H9 (cell line): ENCODE measurements around the gene DRGX. TPM values are rescaled to one million over a fixed set of nuclear protein-coding genes. Genes with fewer than 3 reads are reported as not detected.

Experiments used
- DNase-seq: peaks from one replicate; pipeline ENCODE4 v3.0.0-alpha.2; 2017
- H2AFZ ChIP-seq: one replicate; pipeline ENCODE4 v1.6.1; 2013; ENCODE audit warnings: mild to moderate bottlenecking, low read length, control low read depth, moderate library complexity
- H2AK5ac ChIP-seq: 2 replicates; pipeline ENCODE4 v1.6.1; 2013; ENCODE audit warnings: low read length, control low read depth, mixed read lengths; ENCODE audit not compliant: insufficient read length
- H2BK120ac ChIP-seq: one replicate; pipeline ENCODE4 v1.6.1; 2013; ENCODE audit warnings: low read depth, mild to moderate bottlenecking, low read length, control low read depth, inconsistent platforms; ENCODE audit not compliant: poor library complexity, severe bottlenecking
- H2BK12ac ChIP-seq: 2 replicates; pipeline ENCODE4 v1.6.1; 2013; ENCODE audit warnings: low read length, control low read depth, mixed read lengths, low read depth; ENCODE audit not compliant: insufficient read length
- H2BK15ac ChIP-seq: 2 replicates; pipeline ENCODE4 v1.6.1; 2013; ENCODE audit warnings: low read depth, low read length, control low read depth
- H2BK20ac ChIP-seq: one replicate; pipeline ENCODE4 v1.6.1; 2013; ENCODE audit warnings: low read depth, mild to moderate bottlenecking, low read length, control low read depth, inconsistent platforms; ENCODE audit not compliant: poor library complexity, severe bottlenecking
- H2BK5ac ChIP-seq: 2 replicates; pipeline ENCODE4 v1.6.1; 2013; ENCODE audit warnings: low read length, control low read depth, mixed read lengths; ENCODE audit not compliant: insufficient read length
- H3K14ac ChIP-seq: 2 replicates; pipeline ENCODE4 v1.6.1; 2013; ENCODE audit warnings: low read length, control low read depth; ENCODE audit not compliant: insufficient read depth
- H3K18ac ChIP-seq: 2 replicates; pipeline ENCODE4 v1.6.1; 2013; ENCODE audit warnings: low read depth, mild to moderate bottlenecking, mixed read lengths, low read length, control low read depth; ENCODE audit not compliant: insufficient read length
- H3K23ac ChIP-seq: 2 replicates; pipeline ENCODE4 v1.6.1; 2013; ENCODE audit warnings: low read length, control low read depth, mixed read lengths, low read depth; ENCODE audit not compliant: insufficient read length
- H3K23me2 ChIP-seq: 2 replicates; pipeline ENCODE4 v1.6.1; 2013; ENCODE audit warnings: low read depth, mild to moderate bottlenecking, mixed read lengths, low read length, control low read depth; ENCODE audit not compliant: insufficient read length, poor library complexity, severe bottlenecking
- H3K27ac ChIP-seq: 2 replicates; pipeline ENCODE4 v1.5.1; 2013; ENCODE audit warnings: low read length, control low read depth, mixed read lengths, low read depth; ENCODE audit not compliant: insufficient read length
- H3K27me3 ChIP-seq: 2 replicates; pipeline ENCODE4 v1.6.1; 2013; ENCODE audit warnings: low read length, control low read depth, inconsistent platforms; ENCODE audit not compliant: insufficient read depth
- H3K4ac ChIP-seq: 2 replicates; pipeline ENCODE4 v1.6.1; 2013; ENCODE audit warnings: low read depth, mild to moderate bottlenecking, control low read depth, inconsistent platforms, low read length, moderate library complexity
- H3K4me1 ChIP-seq: 2 replicates; pipeline ENCODE4 v1.6.1; 2013; ENCODE audit warnings: low read length, control low read depth, inconsistent platforms; ENCODE audit not compliant: insufficient read depth
- H3K4me2 ChIP-seq: 2 replicates; pipeline ENCODE4 v1.6.1; 2013; ENCODE audit warnings: low read length, control low read depth, mixed read lengths; ENCODE audit not compliant: insufficient read length, insufficient read depth
- H3K56ac ChIP-seq: 2 replicates; pipeline ENCODE4 v1.6.1; 2013; ENCODE audit warnings: low read depth, mild to moderate bottlenecking, mixed read lengths, low read length, control low read depth; ENCODE audit not compliant: insufficient read length
- H3K79me1 ChIP-seq: 2 replicates; pipeline ENCODE4 v1.6.1; 2013; ENCODE audit warnings: low read depth, mild to moderate bottlenecking, moderate library complexity, low read length, control low read depth, inconsistent platforms; ENCODE audit not compliant: insufficient read depth, poor library complexity, severe bottlenecking
- H3K79me2 ChIP-seq: 2 replicates; pipeline ENCODE4 v1.6.1; 2013; ENCODE audit warnings: low read length, control low read depth, inconsistent platforms; ENCODE audit not compliant: insufficient read depth
- H3K9ac ChIP-seq: 2 replicates; pipeline ENCODE4 v1.6.1; 2013; ENCODE audit warnings: low read length, control low read depth, mixed read lengths; ENCODE audit not compliant: insufficient read length; ENCODE audit errors: extremely low read depth
- H3K9me3 ChIP-seq: one replicate; pipeline ENCODE4 v1.6.1; 2013; ENCODE audit warnings: low read depth, low read length, inconsistent platforms; ENCODE audit not compliant: control insufficient read depth
- H3T11ph ChIP-seq: one replicate; pipeline ENCODE4 v1.6.1; 2013; ENCODE audit warnings: mild to moderate bottlenecking, low read length, control low read depth, inconsistent platforms
- H4K20me1 ChIP-seq: one replicate; pipeline ENCODE4 v1.6.1; 2013; ENCODE audit not compliant: control insufficient read depth, insufficient read length, insufficient read depth
- H4K5ac ChIP-seq: 2 replicates; pipeline ENCODE4 v1.6.1; 2013; ENCODE audit warnings: low read depth, mild to moderate bottlenecking, mixed read lengths, low read length, control low read depth; ENCODE audit not compliant: insufficient read length
- H4K8ac ChIP-seq: replicated peaks from 2 replicates; pipeline ENCODE4 v1.6.1; 2013; ENCODE audit warnings: low read length, control low read depth, mixed read lengths, low read depth; ENCODE audit not compliant: insufficient read length
- H4K91ac ChIP-seq: 2 replicates; pipeline ENCODE4 v1.6.1; 2013; ENCODE audit warnings: low read depth, mild to moderate bottlenecking, moderate library complexity, mixed read lengths, low read length, control low read depth; ENCODE audit not compliant: insufficient read length
- H3K27ac Mint-ChIP-seq, 3 experiments: 2 replicates in 2 of 3; 3 replicates in 1 of 3; pipeline ENCODE4 v1.8.0; 2020 to 2021; ENCODE audit warnings: mixed read lengths in 3 of 3, mild to moderate bottlenecking in 1 of 3, moderate library complexity in 1 of 3
- H3K27me3 Mint-ChIP-seq: 2 replicates; pipeline ENCODE4 v1.8.0; 2021; ENCODE audit warnings: low read depth, mild to moderate bottlenecking, moderate library complexity, mixed read lengths
- H3K36me3 Mint-ChIP-seq, 3 experiments: 2 replicates in 2 of 3; 3 replicates in 1 of 3; pipeline ENCODE4 v1.8.0; 2020 to 2021; ENCODE audit warnings: low read depth in 3 of 3, mixed read lengths in 3 of 3; ENCODE audit not compliant: insufficient read depth in 1 of 3
- H3K4me1 Mint-ChIP-seq, 2 experiments: 2 replicates each; pipeline ENCODE4 v1.8.0; 2020; ENCODE audit warnings: mixed read lengths in 2 of 2
- H3K4me3 Mint-ChIP-seq, 2 experiments: 2 replicates in 1 of 2; 3 replicates in 1 of 2; pipeline ENCODE4 v1.8.0; 2020 to 2021; ENCODE audit warnings: mild to moderate bottlenecking in 2 of 2, mixed read lengths in 2 of 2, moderate library complexity in 1 of 2
- H3K9me3 Mint-ChIP-seq, 2 experiments: 2 replicates in 1 of 2; 3 replicates in 1 of 2; pipeline ENCODE4 v1.8.0; 2020; ENCODE audit warnings: mild to moderate bottlenecking in 2 of 2, mixed read lengths in 2 of 2, moderate library complexity in 1 of 2
- CTCF ChIP-seq: fragments of 200-600 bp; sonication (generic); conservative IDR thresholded peaks from 3 replicates; pipeline ENCODE4 v1.8.0; 2021; ENCODE audit warnings: antibody characterized with exemption, mild to moderate bottlenecking
- WGBS: extraction: QIAGEN DNeasy Blood & Tissue Kit; methylation state at CpG from one replicate; pipeline ENCODE4 v1.1.7; 2013; ENCODE audit warnings: missing lambda C conversion rate, low lambda C conversion rate, mixed read lengths; ENCODE audit not compliant: insufficient read length; ENCODE audit errors: extremely low coverage; 5-methylcytosine and 5-hydroxymethylcytosine counted together
- total RNA-seq: library from RNA; stranded (reverse); gene quantifications from 2 replicates; pipeline ENCODE4 v1.2.1, GENCODE V29; 2021

DRGX gene
- total RNA-seq, 1 experiment from 2014 or later: not detected

- Histone ChIP-seq H2BK5ac (no peak overlapping the region), H3K4me1 (no peaks in the 10 kb centered on the region), H4K8ac (no peak overlapping the region), H2BK120ac (no peak overlapping the region), H2BK20ac (no peak overlapping the region), H3K4ac (no peak overlapping the region), H2AFZ (no peak overlapping the region), H3K18ac (no peak overlapping the region), H3K14ac (no peak overlapping the region), H3K23ac (no peak overlapping the region), H2AK5ac (no peak overlapping the region), H3K9ac (no peak overlapping the region), H2BK12ac (no peak overlapping the region), H4K5ac (no peak overlapping the region), H3K79me1 (no peaks in the 10 kb centered on the region), H3K56ac (no peak overlapping the region), H3K79me2 (no peaks in the 10 kb centered on the region), H4K91ac (no peak overlapping the region), H3K4me2 (no peak overlapping the region), H3K27ac (no peak overlapping the region), H3K9me3 (no peaks in the 10 kb centered on the region), H3K27me3 (no peaks in the 10 kb centered on the region; the same call in 1 of the 2 replicates), H3K23me2 (no peaks in the 10 kb centered on the region), H4K20me1 (no peaks in the 10 kb centered on the region), H2BK15ac (no peak overlapping the region), H3T11ph (no peak overlapping the region)
- H3K9me3 Mint-ChIP-seq: peaks cover 11 to 13% of the 10 kb centered on the region in 2 experiments; a peak in 3 of 5 replicates
- no peak for TF ChIP-seq CTCF
- no peak overlapping the region for H3K27ac Mint-ChIP-seq
- H3K4me3 Mint-ChIP-seq: no peak overlapping the region
- DNase-seq: no peak
- no peaks in the 10 kb centered on the region for H3K27me3 Mint-ChIP-seq
- WGBS: no CpG with 5 or more reads among the region's 4 CpGs
- H3K4me1 Mint-ChIP-seq: peaks cover 4 to 8% of the 10 kb centered on the region in 2 experiments; a peak in 3 of 4 replicates
- H3K36me3 Mint-ChIP-seq: peaks cover 0 to 10% (median 5%) of the 10 kb centered on the region in 3 experiments; a peak in 5 of 7 replicates
Measured at GRCh38 chr10:49444349-49444748, 48.5 kb upstream of the DRGX start.
